ENCODE measurements around the gene UPK1A.
A peak's percentile ranks its signal among the peaks of the same experiment; 100 is the strongest.

Gene UPK1A

DNA sequence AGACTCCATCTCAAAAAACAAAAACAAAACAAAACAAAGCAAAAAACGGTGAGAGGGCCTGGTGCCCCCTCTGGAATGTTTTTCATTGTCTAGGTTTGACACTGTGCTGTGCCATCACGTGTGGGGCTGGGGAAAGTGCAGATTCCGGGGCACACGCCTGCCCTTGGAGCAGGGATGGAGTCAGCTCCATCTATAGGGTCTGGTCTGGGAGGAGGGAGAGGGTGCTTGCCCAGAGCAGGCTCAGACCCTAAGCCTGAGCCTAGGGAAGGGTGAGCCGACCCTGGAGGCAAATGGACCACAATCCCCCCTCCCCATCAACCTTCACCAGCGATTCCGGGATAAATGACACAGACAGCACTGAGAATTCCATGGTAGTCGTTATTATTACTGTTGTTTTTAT, 27.1 kb downstream of the UPK1A start:
- DNase-seq = no peak

- peak; percentile 88 for DNase-seq
These were observed 27.7 kb downstream of the UPK1A start for GRCh38 chr19:35693835-35694599.

- DNase-seq = no peak
These were observed 29.6 kb downstream of the UPK1A start for GRCh38 chr19:35695895-35696422.

- DNase-seq = no peak
These were observed 30.5 kb downstream of the UPK1A start for GRCh38 chr19:35696835-35697234.

- peak; percentile 88 for DNase-seq
These were observed 36.1 kb downstream of the UPK1A start for GRCh38 chr19:35702223-35703012.

DNA sequence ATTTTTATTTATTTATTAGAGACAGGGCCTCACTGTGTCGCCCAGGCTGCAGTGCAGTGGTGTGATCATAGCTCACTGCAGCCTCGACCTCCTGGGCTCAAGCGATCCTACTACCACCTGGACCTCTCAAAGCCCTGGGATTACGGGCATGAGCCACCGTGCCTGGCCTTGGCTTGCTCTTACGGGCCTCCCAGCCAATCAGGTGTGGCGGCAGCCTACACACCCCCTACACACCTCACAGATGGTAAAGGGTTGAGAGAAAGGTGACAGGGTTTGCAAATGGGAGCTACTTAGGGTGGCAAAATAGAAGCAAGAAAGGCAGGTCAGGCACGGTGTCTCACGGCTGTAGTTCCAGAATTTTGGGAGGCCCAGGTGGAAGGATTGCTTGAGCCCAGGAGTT, 37.0 kb downstream of the UPK1A start:
- no peak for DNase-seq

DNA sequence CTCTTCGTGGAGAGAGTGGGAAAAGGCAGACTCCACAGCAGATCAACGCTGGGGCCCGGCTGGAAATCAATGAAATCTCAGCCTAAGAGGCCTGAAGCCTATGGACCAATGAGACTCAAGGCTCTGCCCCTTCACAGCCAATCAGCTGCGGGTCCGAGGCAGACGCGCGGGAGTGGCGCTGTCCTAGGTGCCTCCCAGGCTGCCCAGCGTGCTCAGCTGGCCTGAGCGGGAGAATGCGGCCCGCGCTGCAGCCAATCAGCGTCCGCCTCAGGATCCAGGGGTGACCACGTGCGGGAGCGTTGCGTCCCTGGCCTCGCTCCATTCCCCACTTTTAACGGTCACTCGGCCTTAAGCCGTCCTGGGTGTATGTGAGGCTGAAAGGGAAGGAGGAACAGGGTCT, 37.9 kb downstream of the UPK1A start, which contains the start of gene ZBTB32:
TSS of gene ZBTB32 (plus strand) at position 341 of the 400 bp plus-strand sequence. CDS start 10,069 bp downstream, outside the sequence.
- DNase-seq = no peak

- no peak for DNase-seq
These were observed 42.1 kb downstream of the UPK1A start for GRCh38 chr19:35708391-35708790.

DNA sequence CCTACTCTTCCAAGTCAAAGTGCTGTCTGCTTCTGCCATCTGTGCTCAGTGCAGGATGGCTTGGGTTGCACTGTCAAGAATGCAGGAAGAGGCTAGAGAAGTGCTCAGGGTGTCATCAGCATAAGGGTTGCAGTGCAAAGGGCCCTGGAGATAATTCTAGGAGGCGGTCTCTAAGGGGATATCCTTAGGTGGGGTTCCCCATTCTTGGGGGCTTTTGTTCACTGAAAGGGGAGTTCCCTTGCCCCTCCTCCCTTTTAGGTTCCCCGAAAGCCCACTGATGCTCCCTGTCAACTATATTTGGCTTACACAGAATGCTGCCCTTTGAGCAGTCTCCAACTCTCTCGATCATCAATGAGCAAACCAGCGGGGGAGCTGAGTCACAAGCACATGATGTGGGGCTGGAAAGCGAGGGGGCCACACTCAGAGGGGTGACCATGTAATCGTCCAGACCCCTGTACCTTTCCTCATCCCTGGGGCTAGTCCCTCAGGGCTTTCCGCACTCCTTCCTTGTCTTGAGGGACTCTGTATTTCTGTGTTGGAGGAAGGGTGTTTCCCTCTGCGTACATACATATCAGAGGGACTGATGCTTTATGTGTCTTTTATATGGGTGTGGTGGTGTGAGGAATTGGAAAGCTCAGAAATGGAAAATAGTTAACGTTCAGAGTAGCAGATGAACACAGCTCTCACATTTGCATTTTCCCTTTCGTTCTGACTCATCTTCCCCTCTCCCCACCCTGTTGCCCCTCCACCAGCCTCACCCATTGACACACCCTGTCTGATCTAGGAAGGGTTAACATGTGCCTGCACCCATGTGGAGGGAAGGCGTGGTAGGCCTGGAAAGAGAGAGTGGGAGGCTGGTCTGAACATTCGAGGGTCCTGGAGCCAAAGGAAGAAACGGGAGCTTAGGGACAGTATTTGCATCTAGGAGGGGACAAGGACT, 44.7 kb downstream of the UPK1A start:
- DNase-seq = peak; percentile 45

GRCh38 chr19:35712567-35713505, 46.5 kb downstream of the UPK1A start:
- peak; percentile 59 for DNase-seq

GRCh38 chr19:35713506-35713850, 47.2 kb downstream of the UPK1A start:
- DNase-seq = no peak

DNA sequence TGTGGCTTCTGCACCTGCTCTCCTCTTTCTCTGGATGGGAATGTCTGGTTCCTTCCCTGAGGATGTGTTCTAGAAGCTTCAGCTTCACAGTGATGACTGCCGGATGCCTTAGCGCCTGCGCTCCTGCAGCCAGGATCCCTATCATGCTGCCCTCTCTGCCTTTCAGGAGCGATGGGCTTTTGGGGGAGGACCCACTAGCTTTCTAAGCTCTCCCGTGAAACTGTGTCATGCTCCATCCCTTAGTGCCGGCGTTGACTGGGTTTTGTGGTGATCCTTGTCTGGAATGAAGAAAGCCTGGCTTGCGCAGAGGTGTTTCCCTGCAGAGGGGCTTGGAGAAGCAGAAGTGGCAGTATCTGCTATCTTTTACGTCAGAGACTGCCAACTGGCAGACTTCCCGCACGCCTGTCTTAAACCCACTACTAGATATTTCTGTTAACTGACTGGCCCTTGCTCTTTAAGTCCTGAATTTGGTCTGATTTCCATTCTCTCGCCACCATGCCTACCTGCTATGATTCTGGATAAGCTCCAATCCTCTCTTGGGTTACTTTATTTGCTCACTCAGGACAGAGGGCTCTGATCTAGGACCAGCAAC, 47.7 kb downstream of the UPK1A start:
- DNase-seq = no peak

DNA sequence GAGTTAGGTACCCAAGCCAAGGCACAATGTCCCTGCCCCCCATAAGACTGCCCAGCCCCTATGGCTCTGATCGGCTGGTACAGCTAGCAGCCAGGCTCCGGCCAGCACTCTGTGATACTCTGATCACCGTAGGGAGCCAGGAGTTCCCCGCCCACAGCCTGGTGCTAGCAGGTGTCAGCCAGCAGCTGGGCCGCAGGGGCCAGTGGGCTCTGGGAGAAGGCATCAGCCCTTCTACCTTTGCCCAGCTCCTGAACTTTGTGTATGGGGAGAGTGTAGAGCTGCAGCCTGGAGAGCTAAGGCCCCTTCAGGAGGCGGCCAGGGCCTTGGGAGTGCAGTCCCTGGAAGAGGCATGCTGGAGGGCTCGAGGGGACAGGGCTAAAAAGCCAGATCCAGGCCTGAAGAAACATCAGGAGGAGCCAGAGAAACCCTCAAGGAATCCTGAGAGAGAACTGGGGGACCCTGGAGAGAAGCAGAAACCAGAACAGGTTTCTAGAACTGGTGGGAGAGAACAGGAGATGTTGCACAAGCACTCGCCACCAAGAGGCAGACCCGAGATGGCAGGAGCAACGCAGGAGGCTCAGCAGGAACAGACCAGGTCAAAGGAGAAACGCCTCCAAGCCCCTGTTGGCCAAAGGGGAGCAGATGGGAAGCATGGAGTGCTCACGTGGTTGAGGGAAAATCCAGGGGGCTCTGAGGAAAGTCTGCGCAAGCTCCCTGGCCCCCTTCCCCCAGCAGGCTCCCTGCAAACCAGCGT, 48.5 kb downstream of the UPK1A start:
- no peak for DNase-seq

- DNase-seq = no peak
These were observed 49.1 kb downstream of the UPK1A start for GRCh38 chr19:35715355-35715809.

GRCh38 chr19:35715981-35716800, 49.9 kb downstream of the UPK1A start:
- peak; percentile 40 for DNase-seq

DNA sequence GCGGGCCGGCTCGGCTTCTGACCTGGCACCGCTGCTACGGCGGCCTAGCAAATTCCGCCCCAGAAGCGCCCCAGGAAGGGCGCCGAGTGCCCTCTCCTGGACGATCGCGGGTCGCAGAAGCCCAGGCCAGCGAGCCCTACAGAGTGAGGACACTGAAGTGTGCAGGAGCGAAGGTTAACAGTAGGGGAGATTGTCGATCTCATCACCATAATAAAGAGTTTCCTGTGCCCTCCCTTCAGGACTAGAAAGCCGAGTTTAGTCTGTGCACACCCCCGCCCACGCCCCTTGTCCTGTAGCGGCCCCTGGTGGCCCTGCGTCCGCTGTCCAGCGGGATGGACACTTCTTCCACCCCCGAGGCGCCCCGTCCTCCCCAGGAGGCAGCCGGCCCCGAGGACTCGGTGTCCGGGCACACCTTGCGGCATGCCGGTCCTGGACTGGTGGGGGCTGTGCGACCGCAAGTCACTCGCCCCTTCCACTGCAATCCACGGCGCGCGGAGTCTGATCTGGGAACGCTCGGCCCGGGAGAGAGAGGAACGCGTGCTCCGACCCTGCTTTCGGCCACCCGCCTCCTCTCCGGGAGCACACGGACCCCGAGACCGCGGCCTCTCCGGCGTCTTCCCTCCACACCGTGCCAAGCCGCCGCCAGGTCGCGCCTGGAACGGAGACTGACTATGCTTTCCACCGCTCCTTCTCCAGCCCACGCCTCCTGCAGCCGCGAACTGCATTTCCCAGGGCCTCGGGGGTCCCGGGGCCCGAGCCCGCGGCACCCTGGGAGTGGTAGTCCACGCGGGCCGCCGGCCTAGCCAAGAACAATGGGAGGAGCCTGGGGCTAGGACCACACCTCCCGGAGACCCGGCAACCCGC, 50.7 kb downstream of the UPK1A start:
- DNase-seq = peak; percentile 95

DNA sequence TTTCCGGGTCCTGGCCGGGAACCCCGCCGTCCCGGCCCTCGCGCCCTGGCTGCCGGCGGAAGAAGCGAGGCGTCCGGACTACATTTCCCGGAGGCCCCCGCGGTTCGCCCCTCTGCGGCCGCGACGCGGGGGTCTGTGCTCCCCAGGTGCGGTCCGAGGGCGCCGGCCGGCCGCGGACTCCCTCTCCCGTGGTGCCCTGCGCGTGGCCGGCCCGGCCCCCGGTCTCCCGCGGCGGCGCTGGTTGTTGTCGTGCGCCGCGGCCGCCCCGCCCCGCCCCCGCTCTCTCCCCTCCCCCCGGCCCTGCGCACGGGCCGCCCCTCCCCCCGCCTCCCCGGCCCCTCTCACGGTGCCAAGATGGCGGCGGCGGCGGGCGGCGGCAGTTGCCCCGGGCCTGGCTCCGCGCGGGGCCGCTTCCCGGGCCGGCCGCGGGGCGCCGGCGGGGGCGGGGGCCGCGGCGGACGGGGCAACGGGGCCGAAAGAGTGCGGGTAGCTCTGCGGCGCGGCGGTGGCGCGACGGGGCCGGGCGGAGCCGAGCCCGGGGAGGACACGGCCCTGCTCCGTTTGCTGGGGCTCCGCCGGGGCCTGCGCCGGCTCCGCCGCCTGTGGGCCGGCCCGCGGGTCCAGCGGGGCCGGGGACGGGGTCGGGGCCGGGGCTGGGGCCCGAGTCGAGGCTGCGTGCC, 51.5 kb downstream of the UPK1A start, which contains the start of gene KMT2B:
TSS of gene KMT2B (plus strand) at position 339 of the 680 bp plus-strand sequence. CDS start at position 355, 16 bp downstream.
- peak; percentile 58 for DNase-seq

Data from activated T-cell treated with anti-CD3 and anti-CD28 coated beads, Interleukin-2, amount 50 U/mL, for 1 hour (primary cell).